Skeletal muscle tissue (tissue), 4 donors: ENCODE results near the gene LRRN4CL. TPM values are rescaled to one million over a fixed set of nuclear protein-coding genes. Genes with fewer than 3 reads are reported as not detected.
"Not testable (repeated sequence)": the region's sequence is repeated elsewhere in the genome, so short reads cannot be mapped to it uniquely, and the experiment has no call there.

ENCODE experiments used
- H3K27ac ChIP-seq: one replicate; pipeline ENCODE4 v1.7.0; 2013; ENCODE audit warnings: mild to moderate bottlenecking, low read depth, low read length, inconsistent platforms
- H3K27me3 ChIP-seq, 3 donors: one replicate each; pipeline ENCODE4 v1.7.0; 2013; ENCODE audit warnings: low read length in 3 of 3; ENCODE audit not compliant: control insufficient read depth in 3 of 3, insufficient read depth in 3 of 3
- H3K36me3 ChIP-seq, 3 donors: one replicate each; pipeline ENCODE4 v1.7.0; 2013; ENCODE audit warnings: low read length in 3 of 3; ENCODE audit not compliant: control insufficient read depth in 3 of 3, insufficient read depth in 3 of 3
- H3K4me1 ChIP-seq, 3 donors: one replicate each; pipeline ENCODE4 v1.7.0; 2013; ENCODE audit warnings: low read length in 3 of 3, mild to moderate bottlenecking in 3 of 3; ENCODE audit not compliant: control insufficient read depth in 3 of 3, insufficient read depth in 3 of 3
- H3K4me3 ChIP-seq, 3 donors: one replicate each; pipeline ENCODE4 v1.7.0; 2013; ENCODE audit warnings: low read length in 3 of 3
- H3K9ac ChIP-seq, 3 donors: one replicate each; pipeline ENCODE4 v1.7.0; 2013; ENCODE audit warnings: low read length in 3 of 3, mild to moderate bottlenecking in 3 of 3, moderate library complexity in 2 of 3, low read depth in 1 of 3
- H3K9me3 ChIP-seq, 3 donors: one replicate each; pipeline ENCODE4 v1.7.0; 2013; ENCODE audit warnings: low read length in 3 of 3; ENCODE audit not compliant: control insufficient read depth in 3 of 3
- total RNA-seq: library from RNA; depleted of rRNA; stranded (reverse); fragments of >200 nt; gene quantifications from one replicate; pipeline ENCODE4 v1.2.3, GENCODE V29; 2014
- donor health status: Osteomylitis.

LRRN4CL gene
- total RNA-seq, 1 donor from 2014 or later: 9.9 TPM

DNA sequence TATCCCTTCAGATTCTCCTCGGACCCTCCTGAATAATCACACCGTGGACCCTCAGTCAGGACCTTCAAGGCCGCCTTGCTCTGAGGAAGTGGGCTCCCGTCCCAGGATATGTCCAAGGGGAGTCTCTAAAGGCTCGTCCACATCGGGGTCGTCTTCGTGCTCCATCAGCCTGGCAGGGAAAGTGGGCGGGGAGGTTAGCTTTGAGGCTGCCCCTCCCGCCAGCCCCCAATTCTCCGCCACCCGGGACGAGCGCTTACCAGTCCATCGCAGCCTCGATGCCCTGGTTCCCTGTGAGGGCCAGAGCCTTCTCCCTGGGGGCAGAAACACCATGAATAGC, 10.9 kb downstream of the LRRN4CL start:
- Histone ChIP-seq H3K4me1 (peaks cover 24 to 38% (median 29%) of the 10 kb centered on the region in 3 donors), H3K27ac (peak overlapping the region; percentile 80), H3K4me3 (peak overlapping the region; percentile 78 to 96 (median 93)), H3K9ac (peak overlapping the region; percentile 91 to 99 (median 97)), H3K9me3 (no peaks in the 10 kb centered on the region), H3K36me3 (peaks cover 19 to 29% (median 19%) of the 10 kb centered on the region in 3 donors), H3K27me3 (no peaks in the 10 kb centered on the region)

DNA sequence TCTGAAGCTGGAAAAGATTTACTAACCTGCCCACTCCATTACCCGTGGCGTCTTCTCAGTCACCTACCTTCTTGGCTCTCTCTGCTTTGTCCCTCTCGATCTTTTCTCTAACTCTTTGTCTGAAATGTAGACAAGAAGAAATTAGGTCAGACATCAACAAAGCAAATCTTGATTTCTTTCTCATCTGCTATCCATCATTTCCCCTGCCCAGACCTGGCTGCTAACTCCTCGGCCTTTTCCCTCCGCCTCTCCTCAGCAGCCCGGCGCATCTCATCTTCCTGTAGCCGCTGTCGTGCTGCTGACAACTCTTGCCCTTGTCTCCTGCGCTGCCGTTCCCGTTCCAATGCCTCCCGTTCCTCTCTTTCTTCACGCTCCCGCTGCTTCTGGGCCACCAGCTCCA, 11.6 kb downstream of the LRRN4CL start:
- H3K27ac ChIP-seq: peak overlapping the region; percentile 80
- no peaks in the 10 kb centered on the region for H3K27me3 ChIP-seq
- peak overlapping the region; percentile 72 to 99 (median 97) for H3K9ac ChIP-seq
- peaks cover 29 to 45% (median 35%) of the 10 kb centered on the region in 3 donors for H3K4me1 ChIP-seq
- H3K9me3 ChIP-seq: no peaks in the 10 kb centered on the region
- H3K36me3 ChIP-seq: peaks cover 19 to 33% (median 26%) of the 10 kb centered on the region in 3 donors
- peak overlapping the region; percentile 78 to 96 (median 93) for H3K4me3 ChIP-seq

DNA sequence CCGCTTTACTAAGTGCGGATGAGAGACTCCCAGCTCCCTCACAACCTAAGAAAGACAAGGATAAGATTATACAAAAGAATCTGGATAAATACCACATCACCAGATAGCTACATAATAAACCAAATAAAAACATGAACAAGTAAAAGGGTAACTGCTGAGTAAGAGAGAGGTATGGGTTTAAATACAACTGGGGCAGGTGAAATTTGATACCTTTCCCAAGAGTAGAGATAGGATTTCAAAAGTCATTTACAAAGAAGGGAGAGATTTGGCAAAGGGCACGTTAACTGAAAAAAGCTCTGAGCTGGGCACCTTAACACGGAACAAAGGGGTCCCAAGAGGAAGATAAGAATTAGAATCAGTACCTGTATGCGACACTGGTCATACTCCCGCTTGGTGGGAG, 12.2 kb downstream of the LRRN4CL start:
- peaks cover 35 to 50% (median 40%) of the 10 kb centered on the region in 3 donors for H3K4me1 ChIP-seq

DNA sequence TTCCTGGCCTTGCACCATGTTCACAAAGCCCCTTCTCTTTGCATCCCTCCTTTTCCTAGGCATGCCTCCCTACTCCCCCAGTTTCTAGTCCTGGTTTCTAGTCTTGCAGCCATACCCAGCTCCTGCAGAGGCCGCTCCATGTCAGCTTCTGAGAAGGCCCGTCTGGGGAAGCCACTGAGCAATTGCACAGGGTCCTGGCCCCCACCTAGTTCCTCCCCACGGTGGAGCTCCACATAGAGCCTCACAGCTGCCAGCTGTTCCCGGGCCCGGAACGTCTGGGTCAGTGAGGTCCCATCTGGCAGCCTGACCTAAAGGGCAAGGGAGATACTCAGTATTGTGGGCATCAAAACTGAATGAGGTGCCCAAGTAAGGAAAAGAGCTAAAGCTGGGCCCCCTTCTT, 12.6 kb downstream of the LRRN4CL start:
- H3K27ac ChIP-seq: no peak overlapping the region

More for the DNA sequence above, 12.2 kb downstream of the LRRN4CL start:
- Histone ChIP-seq H3K36me3 (peaks cover 19 to 33% (median 26%) of the 10 kb centered on the region in 3 donors), H3K9me3 (no peaks in the 10 kb centered on the region), H3K9ac (peak overlapping the region; percentile 7 to 99 (median 33)), H3K27me3 (no peaks in the 10 kb centered on the region), H3K4me3 (peak overlapping the region in 2 of 3 donors; percentile 4 to 78), H3K27ac (peak overlapping the region; percentile 80)

DNA sequence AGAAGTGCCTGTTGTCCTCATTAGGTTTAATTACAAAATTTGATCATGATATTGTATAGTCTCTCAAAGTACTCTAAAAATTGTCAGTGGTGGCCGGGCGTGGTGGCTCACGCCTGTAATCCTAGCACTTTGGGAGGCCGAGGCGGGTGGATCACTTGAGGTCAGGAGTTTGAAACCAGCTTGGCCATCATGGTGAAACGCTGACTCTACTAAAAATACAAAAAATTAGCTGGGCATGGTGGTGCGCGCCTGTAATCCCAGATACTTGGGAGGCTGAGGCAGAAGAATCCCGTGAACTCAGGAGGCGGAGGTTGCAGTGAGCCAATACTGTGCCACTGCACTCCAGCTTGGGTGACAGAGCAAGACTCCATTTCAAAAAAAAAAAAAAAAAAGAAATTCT, 13.9 kb downstream of the LRRN4CL start:
- Histone ChIP-seq H3K36me3 (peaks cover 19 to 33% (median 26%) of the 10 kb centered on the region in 3 donors), H3K4me1 (peaks cover 39 to 48% (median 44%) of the 10 kb centered on the region in 3 donors)
- H3K9me3 ChIP-seq, H3K27me3 ChIP-seq, H3K9ac ChIP-seq, H3K27ac ChIP-seq, H3K4me3 ChIP-seq: not testable (repeated sequence)

More for the DNA sequence above, 12.6 kb downstream of the LRRN4CL start:
- Histone ChIP-seq H3K36me3 (peaks cover 19 to 33% (median 26%) of the 10 kb centered on the region in 3 donors), H3K27me3 (no peaks in the 10 kb centered on the region), H3K9me3 (no peaks in the 10 kb centered on the region), H3K4me3 (peak overlapping the region in 1 of 3 donors; percentile 4), H3K9ac (peak overlapping the region in 2 of 3 donors; percentile 51 to 55), H3K4me1 (peaks cover 37 to 52% (median 41%) of the 10 kb centered on the region in 3 donors)

DNA sequence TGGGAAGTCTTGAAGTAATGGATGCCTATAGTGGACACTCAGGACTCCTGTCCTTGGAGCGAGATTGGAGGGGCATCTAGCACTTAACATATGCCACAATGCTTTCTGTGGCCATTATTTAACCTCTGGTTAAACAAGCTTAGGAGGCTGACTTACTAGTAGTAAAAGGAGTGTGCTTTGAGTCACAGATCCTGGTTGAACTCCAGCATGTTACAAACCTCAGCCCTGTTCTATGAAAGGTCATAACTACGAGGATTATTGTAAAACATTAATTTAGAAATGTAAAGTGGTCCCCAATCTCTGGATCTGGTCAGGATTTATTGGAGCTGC, 16.2 kb downstream of the LRRN4CL start:
- Histone ChIP-seq H3K27me3 (no peaks in the 10 kb centered on the region), H3K4me1 (peaks cover 41 to 52% (median 51%) of the 10 kb centered on the region in 3 donors), H3K9me3 (no peaks in the 10 kb centered on the region), H3K4me3 (peak overlapping the region in 1 of 3 donors; percentile 92), H3K27ac (no peak overlapping the region), H3K9ac (peak overlapping the region in 1 of 3 donors; percentile 30), H3K36me3 (peaks cover 16 to 32% (median 26%) of the 10 kb centered on the region in 3 donors)

DNA sequence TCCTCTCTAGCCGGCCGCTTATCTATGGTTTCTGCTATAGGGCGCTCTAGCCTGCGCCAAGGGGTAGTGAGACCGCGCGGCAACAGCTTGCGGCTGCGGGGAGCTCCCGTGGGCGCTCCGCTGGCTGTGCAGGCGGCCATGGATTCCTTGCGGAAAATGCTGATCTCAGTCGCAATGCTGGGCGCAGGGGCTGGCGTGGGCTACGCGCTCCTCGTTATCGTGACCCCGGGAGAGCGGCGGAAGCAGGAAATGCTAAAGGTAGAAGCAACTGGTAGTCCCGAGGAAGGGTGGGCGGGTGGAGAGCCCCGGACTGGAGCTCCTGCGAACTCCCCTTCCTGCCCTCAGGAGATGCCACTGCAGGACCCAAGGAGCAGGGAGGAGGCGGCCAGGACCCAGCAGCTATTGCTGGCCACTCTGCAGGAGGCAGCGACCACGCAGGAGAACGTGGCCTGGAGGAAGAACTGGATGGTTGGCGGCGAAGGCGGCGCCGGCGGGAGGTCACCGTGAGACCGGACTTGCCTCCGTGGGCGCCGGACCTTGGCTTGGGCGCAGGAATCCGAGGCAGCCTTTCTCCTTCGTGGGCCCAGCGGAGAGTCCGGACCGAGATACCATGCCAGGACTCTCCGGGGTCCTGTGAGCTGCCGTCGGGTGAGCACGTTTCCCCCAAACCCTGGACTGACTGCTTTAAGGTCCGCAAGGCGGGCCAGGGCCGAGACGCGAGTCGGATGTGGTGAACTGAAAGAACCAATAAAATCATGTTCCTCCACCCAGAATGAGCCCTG, 17.5 kb downstream of the LRRN4CL start, which contains the start of the genes LBHD1 and UQCC3:
Gene LBHD1 (minus strand): TSS at position 660 of the 782 bp plus-strand sequence. CDS start 2,236 bp downstream, outside the sequence.
Gene UQCC3 (plus strand): TSS at position 66 of the 782 bp plus-strand sequence. CDS start 73 bp downstream, at position 139.
- Histone ChIP-seq H3K27ac (peak within 1 kb of the TSS; percentile 86), H3K9me3 (no peaks in the 10 kb centered on the region), H3K4me1 (peaks cover 37 to 49% (median 48%) of the 10 kb centered on the region in 3 donors), H3K4me3 (peak within 1 kb of the TSS; percentile 92 to 97 (median 95)), H3K9ac (peak within 1 kb of the TSS; percentile 82 to 97 (median 96)), H3K27me3 (no peaks in the 10 kb centered on the region), H3K36me3 (peaks cover 11 to 27% (median 20%) of the 10 kb centered on the region in 3 donors)

DNA sequence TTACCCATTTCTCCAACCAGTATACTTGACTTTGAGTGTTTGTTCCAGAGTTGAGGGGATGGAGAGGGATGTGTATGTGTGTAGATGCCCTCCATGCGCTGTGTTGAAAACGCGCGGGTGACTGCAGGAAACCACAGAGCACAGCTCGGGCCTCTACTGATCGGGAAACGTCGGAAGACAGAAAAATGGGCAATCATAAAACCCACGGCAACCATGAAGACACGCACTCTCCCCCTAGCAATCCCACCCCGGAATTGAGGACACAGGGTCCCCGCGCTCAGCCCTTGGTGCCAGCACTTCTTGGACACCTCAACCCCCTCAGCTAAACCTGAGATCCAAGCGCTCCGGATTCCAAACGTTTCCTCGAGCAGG, 18.1 kb downstream of the LRRN4CL start:
- Histone ChIP-seq H3K9me3 (no peaks in the 10 kb centered on the region), H3K27ac (peak overlapping the region; percentile 86), H3K4me3 (peak overlapping the region; percentile 92 to 97 (median 95)), H3K9ac (peak overlapping the region; percentile 82 to 97 (median 96)), H3K27me3 (no peaks in the 10 kb centered on the region), H3K36me3 (peaks cover 12 to 24% (median 23%) of the 10 kb centered on the region in 3 donors), H3K4me1 (peaks cover 38 to 49% (median 48%) of the 10 kb centered on the region in 3 donors)

DNA sequence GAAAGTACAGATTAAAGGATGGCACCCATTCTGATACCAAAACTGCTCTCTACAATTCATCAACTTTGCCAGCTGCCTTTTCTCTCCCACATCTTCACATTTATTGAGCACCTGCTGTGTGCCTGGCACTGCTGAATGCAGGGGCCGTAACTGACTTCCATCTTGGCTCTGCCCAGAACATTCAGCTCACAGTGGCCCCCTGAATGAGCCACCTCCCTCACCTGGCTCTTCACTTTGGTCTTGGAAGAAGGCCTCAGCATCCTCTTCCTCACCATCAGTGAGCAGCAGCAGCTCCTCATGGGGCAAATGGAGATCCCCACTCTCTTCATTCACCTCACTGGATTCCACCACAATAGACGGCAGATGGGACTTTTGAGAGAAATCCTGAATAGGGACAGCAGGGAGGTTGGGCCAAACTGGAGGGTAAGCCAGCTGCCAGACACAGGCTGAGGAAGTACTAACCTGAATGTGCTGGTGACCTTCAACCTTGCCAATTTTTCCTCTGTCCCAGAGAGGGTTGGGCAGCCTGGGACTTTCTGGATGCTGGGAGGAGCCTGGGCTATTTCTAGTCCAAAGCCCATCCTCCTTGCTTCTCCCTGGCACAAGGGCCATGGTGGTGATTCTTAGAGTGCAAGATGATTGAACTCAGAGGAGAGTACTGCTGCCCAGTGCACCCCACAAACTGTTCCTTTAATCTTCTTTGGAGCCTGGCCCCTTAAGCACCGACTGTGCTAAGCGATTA, 19.7 kb downstream of the LRRN4CL start:
- peak overlapping the region in 2 of 3 donors; percentile 45 to 47 for H3K9ac ChIP-seq
- H3K27ac ChIP-seq: no peak overlapping the region
- H3K9me3 ChIP-seq: no peaks in the 10 kb centered on the region
- H3K4me1 ChIP-seq: peaks cover 42 to 58% (median 51%) of the 10 kb centered on the region in 3 donors
- H3K4me3 ChIP-seq: no peak overlapping the region
- no peaks in the 10 kb centered on the region for H3K27me3 ChIP-seq
- peaks cover 14 to 22% (median 17%) of the 10 kb centered on the region in 3 donors for H3K36me3 ChIP-seq
